NCI-H510A (cell line): ENCODE results near the gene CASQ1.

Experiments
- DNase-seq: peaks from one replicate; lab custom pipeline; 2025; lab: John Stamatoyannopoulos, UW

CASQ1 gene

GRCh38 chr1:160189649-160190625, at the start of gene CASQ1:
TSS of gene CASQ1 (plus strand) at chr1:160190575. CDS start at chr1:160190752, 177 bp downstream.
- no peak for DNase-seq

- DNase-seq: no peak
Observed at GRCh38 chr1:160143695-160144094, 46.7 kb upstream of the CASQ1 start.

- no peak for DNase-seq
Observed at GRCh38 chr1:160144921-160145320, 45.5 kb upstream of the CASQ1 start.

- DNase-seq: no peak
Observed at GRCh38 chr1:160146107-160146506, 44.3 kb upstream of the CASQ1 start.

GRCh38 chr1:160148121-160148520, 42.3 kb upstream of the CASQ1 start:
- DNase-seq: no peak

GRCh38 chr1:160149233-160149632, 41.1 kb upstream of the CASQ1 start:
- no peak for DNase-seq

- DNase-seq: no peak
Observed at GRCh38 chr1:160149716-160150115, 40.7 kb upstream of the CASQ1 start.

GRCh38 chr1:160151303-160151702, 39.1 kb upstream of the CASQ1 start, which contains the start of gene ATP1A4:
TSS of gene ATP1A4 (plus strand) at chr1:160151603. CDS start at chr1:160152041, 438 bp downstream.
- no peak for DNase-seq

GRCh38 chr1:160154790-160155189, 35.6 kb upstream of the CASQ1 start:
- DNase-seq: no peak

- no peak for DNase-seq
Observed at GRCh38 chr1:160156361-160156760, 34.0 kb upstream of the CASQ1 start.

- DNase-seq: no peak
Observed at GRCh38 chr1:160157174-160157573, 33.2 kb upstream of the CASQ1 start.

- DNase-seq: no peak
Observed at GRCh38 chr1:160158031-160158430, 32.3 kb upstream of the CASQ1 start.

GRCh38 chr1:160158534-160158933, 31.8 kb upstream of the CASQ1 start:
- no peak for DNase-seq

GRCh38 chr1:160159846-160160245, 30.5 kb upstream of the CASQ1 start:
- DNase-seq: no peak

- DNase-seq: no peak
Observed at GRCh38 chr1:160161965-160162705, 28.2 kb upstream of the CASQ1 start.

GRCh38 chr1:160162931-160163330, 27.4 kb upstream of the CASQ1 start:
- DNase-seq: no peak

- no peak for DNase-seq
Observed at GRCh38 chr1:160163615-160164014, 26.8 kb upstream of the CASQ1 start.

GRCh38 chr1:160164121-160164520, 26.3 kb upstream of the CASQ1 start:
- no peak for DNase-seq

GRCh38 chr1:160166166-160166868, 24.1 kb upstream of the CASQ1 start:
- DNase-seq: no peak

GRCh38 chr1:160167056-160167455, 23.3 kb upstream of the CASQ1 start:
- no peak for DNase-seq

- no peak for DNase-seq
Observed at GRCh38 chr1:160167580-160167979, 22.8 kb upstream of the CASQ1 start.

GRCh38 chr1:160168016-160168415, 22.4 kb upstream of the CASQ1 start:
- DNase-seq: no peak
